C4-2B (cell line): Measurements from ENCODE around the gene GID4.

Experiments
- CTCF ChIP-seq: fragments of 450-650 bp; conservative IDR thresholded peaks from 2 replicates; pipeline ENCODE4 v1.5.1; 2017; ENCODE audit warnings: mild to moderate bottlenecking
- ZFX ChIP-seq: fragments of 450-650 bp; IDR thresholded peaks from 2 replicates; pipeline ENCODE4 v1.6.1; 2017

- no peak for TF ChIP-seq CTCF
- no peak for TF ChIP-seq ZFX
These were observed 17.0 kb downstream of the GID4 start for GRCh38 chr17:18056214-18056613.
